GM19240 (cell line): ENCODE measurements around the gene UBAC1.

Experiments used
- DNase-seq: peaks from one replicate; pipeline ENCODE4 v3.0.0; 2011; ENCODE audit warnings: low spot score; ENCODE audit not compliant: insufficient read length

The UBAC1 gene

GRCh38 chr9:135993765-135994500, 32.8 kb upstream of the UBAC1 start:
- DNase-seq: no peak

GRCh38 chr9:135993409-135993742, 32.2 kb upstream of the UBAC1 start:
- DNase-seq: no peak

GRCh38 chr9:135992486-135993408, 31.6 kb upstream of the UBAC1 start:
- peak; percentile 48 for DNase-seq

GRCh38 chr9:135991771-135992170, 30.6 kb upstream of the UBAC1 start:
- DNase-seq: no peak

GRCh38 chr9:135990468-135991429, 29.6 kb upstream of the UBAC1 start:
- DNase-seq: no peak

- DNase-seq: no peak
Observed at GRCh38 chr9:135989722-135990467, 28.7 kb upstream of the UBAC1 start.

GRCh38 chr9:135989157-135989556, 28.0 kb upstream of the UBAC1 start:
- no peak for DNase-seq

GRCh38 chr9:135988493-135988892, 27.3 kb upstream of the UBAC1 start:
- DNase-seq: no peak

- no peak for DNase-seq
Observed at GRCh38 chr9:135987838-135988404, 26.7 kb upstream of the UBAC1 start.

- DNase-seq: no peak
Observed at GRCh38 chr9:135986605-135987004, 25.4 kb upstream of the UBAC1 start.

GRCh38 chr9:135985889-135986288, 24.7 kb upstream of the UBAC1 start:
- DNase-seq: no peak

- DNase-seq: no peak
Observed at GRCh38 chr9:135985459-135985774, 24.2 kb upstream of the UBAC1 start.

GRCh38 chr9:135984072-135984710, 23.0 kb upstream of the UBAC1 start:
- DNase-seq: no peak

GRCh38 chr9:135983208-135984071, 22.3 kb upstream of the UBAC1 start:
- DNase-seq: no peak

GRCh38 chr9:135982499-135983207, 21.5 kb upstream of the UBAC1 start:
- DNase-seq: no peak

GRCh38 chr9:135980926-135981630, 19.9 kb upstream of the UBAC1 start:
- DNase-seq: no peak

GRCh38 chr9:135979547-135980166, 18.5 kb upstream of the UBAC1 start:
- DNase-seq: no peak
